Mucosa of stomach (tissue), 1 donor: ENCODE data around the gene CELA1.
"Not testable (repeated sequence)": the region's sequence is repeated elsewhere in the genome, so short reads cannot be mapped to it uniquely, and the experiment has no call there.

ENCODE experiments used
- H3K27me3 ChIP-seq: one replicate; pipeline ENCODE4 v1.7.0; 2013; ENCODE audit warnings: mild to moderate bottlenecking, low read length; ENCODE audit not compliant: control insufficient read depth, insufficient read depth
- H3K36me3 ChIP-seq: one replicate; pipeline ENCODE4 v1.7.0; 2013; ENCODE audit warnings: low read length; ENCODE audit not compliant: control insufficient read depth, insufficient read depth
- H3K4me1 ChIP-seq: one replicate; pipeline ENCODE4 v1.7.0; 2013; ENCODE audit warnings: mild to moderate bottlenecking, low read length; ENCODE audit not compliant: control insufficient read depth, insufficient read depth
- H3K4me3 ChIP-seq: one replicate; pipeline ENCODE4 v1.7.0; 2013; ENCODE audit warnings: low read length
- H3K9ac ChIP-seq: one replicate; pipeline ENCODE4 v1.7.0; 2013; ENCODE audit warnings: mild to moderate bottlenecking, low read length, moderate library complexity
- H3K9me3 ChIP-seq: one replicate; pipeline ENCODE4 v1.7.0; 2013; ENCODE audit warnings: mild to moderate bottlenecking, low read length, moderate library complexity; ENCODE audit not compliant: control insufficient read depth
- donor health status: Pancreatic carcinoma.

CELA1 gene

DNA sequence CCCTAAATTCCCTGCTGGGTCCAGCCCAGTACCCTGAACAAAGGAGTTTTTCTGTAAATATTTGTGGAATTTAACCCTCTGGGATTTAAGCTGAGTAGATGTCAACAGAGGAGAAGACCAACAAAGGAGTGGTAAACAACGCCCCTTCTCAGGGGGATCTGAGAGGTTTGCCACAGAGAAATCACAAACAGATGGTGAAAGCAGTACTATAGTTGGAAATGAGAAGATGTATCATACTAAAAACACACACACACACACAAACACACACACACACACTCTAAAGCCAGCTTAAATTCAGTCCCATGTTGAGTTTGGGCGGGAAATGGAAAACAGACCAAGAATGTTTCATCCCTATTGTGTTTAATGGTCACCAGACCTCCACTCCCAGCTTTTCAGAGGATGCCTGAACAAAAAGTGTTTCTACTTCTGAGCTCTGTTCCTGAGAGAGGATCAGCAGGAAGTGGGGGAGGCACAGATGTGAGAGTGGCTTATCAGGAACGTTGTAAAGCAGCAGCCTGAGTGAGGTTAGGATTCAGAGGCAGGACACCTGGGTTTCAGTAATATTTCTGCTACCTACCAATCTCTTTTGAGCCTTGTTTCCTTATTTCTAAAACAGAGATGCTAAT is 25.7 kb downstream of the CELA1 start:
- Histone ChIP-seq H3K9me3 (no peaks in the 10 kb centered on the region), H3K9ac (no peak overlapping the region), H3K36me3 (no peaks in the 10 kb centered on the region), H3K4me1 (peaks cover 26% of the 10 kb centered on the region), H3K4me3 (no peak overlapping the region), H3K27me3 (no peaks in the 10 kb centered on the region)

DNA sequence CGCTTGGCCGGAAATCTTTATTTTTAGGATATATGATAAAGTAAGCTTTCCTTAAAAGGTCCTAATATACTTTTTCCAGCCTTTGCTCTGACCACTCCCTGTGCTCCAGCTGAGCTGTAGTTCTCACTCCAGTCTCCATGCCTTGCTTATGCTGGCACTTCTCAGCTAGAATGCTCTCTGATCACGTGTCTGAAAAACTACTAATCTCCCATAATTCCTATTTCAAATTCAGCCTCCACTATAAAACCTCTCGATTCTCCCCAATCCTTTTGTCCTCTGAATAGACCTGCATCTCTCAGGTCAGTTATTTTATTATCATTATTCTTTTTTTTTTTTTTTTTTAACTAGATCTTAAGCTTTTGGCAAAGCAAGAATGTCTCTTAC is 26.2 kb downstream of the CELA1 start:
- no peaks in the 10 kb centered on the region for H3K9me3 ChIP-seq
- no peaks in the 10 kb centered on the region for H3K36me3 ChIP-seq
- peaks cover 26% of the 10 kb centered on the region for H3K4me1 ChIP-seq
- H3K27me3 ChIP-seq, result no peaks in the 10 kb centered on the region
- H3K4me3 ChIP-seq, result no peak overlapping the region
- no peak overlapping the region for H3K9ac ChIP-seq

DNA sequence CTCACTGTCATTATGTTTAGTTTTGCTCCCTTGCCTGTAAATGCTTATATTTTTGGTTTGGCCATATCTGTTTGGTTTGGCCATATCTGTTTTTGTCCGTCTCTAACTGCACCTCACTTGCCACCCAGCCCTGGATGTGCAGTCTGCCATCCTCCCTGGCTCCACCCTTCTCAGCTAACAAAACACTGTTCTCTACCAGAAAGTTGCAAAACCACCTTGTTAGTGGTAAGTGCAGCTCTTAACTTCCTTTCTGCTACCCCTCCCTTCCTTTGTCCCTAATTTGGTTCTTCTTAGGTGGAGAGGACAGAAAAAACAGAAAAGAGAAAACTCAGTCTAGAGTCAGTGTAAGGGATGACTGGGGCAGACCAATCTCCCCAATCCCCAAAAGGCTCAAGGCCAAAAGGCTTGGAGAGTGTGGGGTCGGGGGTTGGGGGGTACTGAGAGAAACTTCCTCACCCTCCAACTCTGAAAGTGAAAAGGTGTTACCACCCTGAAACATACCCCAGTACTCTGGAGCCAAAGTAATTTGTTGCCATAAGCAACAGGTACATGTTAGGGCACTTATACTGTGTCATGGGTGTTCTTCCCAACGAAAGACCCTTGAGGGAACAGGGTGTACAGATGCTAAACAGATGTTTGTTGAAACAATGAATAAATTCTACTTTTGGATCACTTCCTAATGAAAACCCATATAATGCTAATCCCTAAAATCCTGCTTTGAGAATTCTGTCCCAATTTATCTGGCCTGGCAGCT is 27.5 kb downstream of the CELA1 start:
- H3K9ac ChIP-seq, result no peak overlapping the region
- no peaks in the 10 kb centered on the region for H3K27me3 ChIP-seq
- no peaks in the 10 kb centered on the region for H3K36me3 ChIP-seq
- H3K4me1 ChIP-seq, result peaks cover 23% of the 10 kb centered on the region
- H3K9me3 ChIP-seq, result no peaks in the 10 kb centered on the region
- no peak overlapping the region for H3K4me3 ChIP-seq

DNA sequence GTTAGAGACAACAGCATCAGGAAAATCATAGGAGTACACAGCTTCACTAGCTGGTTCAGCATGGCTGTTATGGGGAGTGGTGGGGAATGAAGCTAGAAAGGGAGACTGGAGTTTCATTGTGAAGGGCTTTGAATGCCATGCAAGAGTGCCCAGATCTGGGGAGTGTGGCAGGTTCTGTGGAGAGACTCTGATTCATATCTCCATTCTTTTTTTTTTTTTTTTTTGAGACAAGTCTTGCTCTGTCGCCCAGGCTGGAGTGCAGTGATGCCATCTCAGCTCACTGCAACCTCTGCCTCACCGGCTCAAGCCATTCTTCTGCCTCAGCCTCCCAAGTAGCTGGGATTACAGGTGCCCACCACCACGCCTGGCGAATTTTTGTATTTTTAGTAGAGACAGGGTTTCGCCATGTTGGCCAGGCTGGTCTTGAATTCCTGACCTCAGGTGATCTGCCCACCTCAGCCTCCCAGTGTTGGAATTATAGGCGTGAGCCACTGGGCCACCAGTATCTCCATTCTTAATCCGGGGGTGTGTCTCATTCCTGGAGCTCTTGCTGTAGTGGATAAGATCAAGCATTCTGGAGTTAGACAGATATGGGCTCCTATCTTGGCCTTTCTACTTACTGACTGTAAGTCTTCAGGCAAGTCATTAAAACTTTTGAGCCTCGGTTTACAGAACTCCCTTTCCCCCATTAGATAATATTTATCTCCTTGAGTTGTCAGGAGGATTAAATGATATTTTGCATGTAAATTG is 28.2 kb downstream of the CELA1 start:
- not testable (repeated sequence) for H3K27me3 ChIP-seq, H3K9ac ChIP-seq, H3K36me3 ChIP-seq, H3K9me3 ChIP-seq, H3K4me3 ChIP-seq
- H3K4me1 ChIP-seq, result peaks cover 23% of the 10 kb centered on the region

DNA sequence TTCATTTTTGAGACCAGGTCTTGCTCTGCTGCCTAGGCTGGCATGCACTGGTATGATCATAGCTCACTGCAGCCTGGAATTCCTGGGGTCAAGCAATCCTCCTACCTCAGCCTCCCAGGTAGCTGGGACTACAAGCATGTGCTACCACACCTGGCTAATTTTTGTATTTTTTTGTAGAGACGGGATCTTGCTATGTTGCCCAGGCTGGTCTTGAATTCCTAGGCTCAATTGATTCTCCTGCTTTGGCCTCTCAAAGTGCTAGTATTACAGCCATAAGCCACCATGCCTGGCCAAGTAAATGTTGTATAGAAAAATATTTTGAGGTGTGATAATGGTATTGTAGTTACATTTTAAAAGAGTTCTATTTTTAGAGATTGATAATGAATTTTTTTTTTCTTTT is 35.1 kb downstream of the CELA1 start:
- Histone ChIP-seq H3K9me3 (no peaks in the 10 kb centered on the region), H3K36me3 (no peaks in the 10 kb centered on the region), H3K27me3 (no peaks in the 10 kb centered on the region), H3K4me1 (peaks cover 28% of the 10 kb centered on the region), H3K4me3 (no peak overlapping the region), H3K9ac (no peak overlapping the region)

DNA sequence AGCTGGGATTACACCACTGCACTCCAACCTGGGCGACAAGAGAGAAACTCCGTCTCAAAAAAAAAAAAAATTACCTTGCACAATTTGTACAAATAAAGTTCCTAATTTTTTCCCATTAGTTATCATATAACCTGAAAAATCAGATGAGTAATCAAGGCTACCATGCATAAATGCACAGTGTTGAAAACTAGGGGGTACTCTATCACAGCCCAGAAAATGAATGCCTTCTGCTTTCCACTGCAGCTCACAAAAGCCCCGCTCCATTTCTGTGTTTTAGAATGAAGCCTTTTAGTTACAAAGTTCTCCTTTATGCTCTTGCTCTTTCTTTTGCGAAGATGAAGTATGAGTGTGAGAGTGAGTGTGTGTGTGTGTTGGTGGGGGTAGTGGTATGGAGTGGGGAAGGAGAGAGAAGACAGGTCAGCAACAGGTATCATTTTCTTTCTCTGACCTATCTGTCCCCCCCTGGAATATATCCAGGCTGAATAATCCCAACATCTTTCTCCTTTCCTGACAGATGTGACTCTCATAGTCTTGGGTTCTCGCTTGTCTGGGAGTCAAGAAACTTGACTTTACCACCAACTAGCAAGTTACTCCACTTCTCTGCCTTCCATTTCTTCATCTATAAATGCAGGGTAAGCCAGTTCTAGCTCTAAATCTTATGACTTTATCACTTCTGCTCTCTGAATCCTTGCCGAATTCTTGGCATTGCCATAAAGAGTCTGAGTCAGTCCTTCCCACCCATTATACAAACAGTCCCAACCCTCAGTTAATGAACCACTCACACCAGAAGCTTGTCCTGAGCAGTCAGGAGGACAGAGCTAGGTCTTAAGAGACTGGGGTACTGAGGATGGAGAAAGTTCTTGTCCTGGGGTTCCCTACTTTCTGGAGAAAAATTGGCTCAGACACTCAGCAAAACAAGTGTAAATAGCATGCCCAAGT is 38.6 kb downstream of the CELA1 start:
- no peak overlapping the region for H3K4me3 ChIP-seq
- no peaks in the 10 kb centered on the region for H3K36me3 ChIP-seq
- no peaks in the 10 kb centered on the region for H3K9me3 ChIP-seq
- H3K9ac ChIP-seq, result peak overlapping the region; percentile 32
- peaks cover 28% of the 10 kb centered on the region for H3K4me1 ChIP-seq
- H3K27me3 ChIP-seq, result no peaks in the 10 kb centered on the region

DNA sequence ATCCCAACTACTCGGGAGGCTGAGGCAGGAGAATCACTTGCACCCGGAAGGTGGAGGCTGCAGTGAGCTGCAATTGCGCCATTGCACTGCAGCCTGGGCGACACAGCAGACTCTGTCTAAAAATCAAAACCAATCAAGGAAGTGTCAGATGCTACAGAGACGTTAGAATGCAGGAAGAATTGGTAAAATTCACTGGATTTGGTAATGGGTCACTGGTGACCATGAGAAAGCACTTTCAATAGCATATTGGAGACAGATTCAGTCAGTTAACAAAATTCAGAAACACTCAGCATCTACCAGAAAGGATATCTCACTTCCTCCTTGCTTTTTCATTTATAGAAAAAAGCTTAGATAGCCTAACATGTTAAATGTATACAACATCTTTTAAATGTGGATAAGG is 40.0 kb downstream of the CELA1 start:
- H3K9ac ChIP-seq, result no peak overlapping the region
- peaks cover 28% of the 10 kb centered on the region for H3K4me1 ChIP-seq
- no peaks in the 10 kb centered on the region for H3K9me3 ChIP-seq
- no peaks in the 10 kb centered on the region for H3K36me3 ChIP-seq
- H3K4me3 ChIP-seq, result no peak overlapping the region
- H3K27me3 ChIP-seq, result no peaks in the 10 kb centered on the region

DNA sequence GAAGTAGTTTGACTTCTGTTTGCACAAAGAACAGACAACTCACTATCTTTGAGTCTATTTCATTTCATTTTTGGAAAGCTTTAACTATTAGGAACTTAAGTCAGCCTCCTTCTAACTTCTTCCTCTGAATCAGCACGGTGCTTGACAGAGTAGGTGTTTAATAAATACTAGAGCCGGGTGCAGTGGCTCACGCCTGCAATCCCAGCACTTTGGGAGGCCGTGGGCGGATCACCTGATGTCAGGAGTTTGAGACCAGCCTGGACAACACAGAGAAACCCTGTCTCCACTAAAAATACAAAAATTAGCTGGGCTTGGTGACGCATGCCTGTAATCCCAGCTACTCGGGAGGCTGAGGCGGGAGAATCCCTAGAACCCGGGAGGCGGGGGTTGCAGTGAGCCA is 45.7 kb downstream of the CELA1 start:
- H3K36me3 ChIP-seq, H3K9me3 ChIP-seq, H3K4me1 ChIP-seq, H3K9ac ChIP-seq, H3K4me3 ChIP-seq, H3K27me3 ChIP-seq: not testable (repeated sequence)

DNA sequence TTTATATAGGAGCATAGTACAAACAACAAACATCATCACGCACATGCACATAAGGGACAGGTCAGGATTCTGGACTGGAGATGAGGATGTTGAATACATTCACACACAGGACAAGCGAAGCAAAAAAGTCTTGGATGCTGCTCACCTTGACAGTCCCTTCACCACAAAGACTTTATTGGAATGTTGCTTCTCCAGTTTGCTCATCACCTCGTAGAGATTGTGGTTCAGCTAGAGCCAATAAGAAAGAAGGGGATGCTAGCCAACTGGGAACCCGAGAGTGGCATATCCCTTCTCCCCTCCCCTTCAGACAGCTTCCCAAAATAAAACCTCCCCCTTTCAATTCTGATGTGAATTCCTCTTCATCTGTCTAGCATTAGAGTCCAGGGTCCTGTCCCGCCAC is 50.8 kb downstream of the CELA1 start:
- Histone ChIP-seq H3K9ac (no peak overlapping the region), H3K36me3 (no peaks in the 10 kb centered on the region), H3K27me3 (no peaks in the 10 kb centered on the region), H3K9me3 (no peaks in the 10 kb centered on the region), H3K4me1 (no peaks in the 10 kb centered on the region), H3K4me3 (no peak overlapping the region)

DNA sequence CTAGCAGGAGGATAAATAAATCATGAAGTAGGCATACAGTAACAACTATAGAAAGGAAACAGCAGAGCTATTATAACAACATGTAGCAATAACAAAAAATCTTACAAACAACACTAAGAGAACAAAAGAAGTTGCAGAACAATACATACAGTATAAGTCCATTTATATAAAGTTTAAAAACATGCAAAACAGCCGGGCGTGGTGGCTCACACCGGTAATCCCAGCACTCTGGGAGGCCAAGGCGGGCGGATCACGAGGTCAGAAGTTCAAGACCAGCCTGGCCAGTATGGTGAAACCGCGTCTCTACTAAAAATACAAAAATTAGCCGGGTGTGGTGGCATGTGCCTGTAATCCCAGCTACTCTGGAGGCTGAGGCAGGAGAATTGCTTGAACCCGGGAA is 52.4 kb downstream of the CELA1 start:
- H3K4me1 ChIP-seq, H3K9ac ChIP-seq, H3K27me3 ChIP-seq, H3K9me3 ChIP-seq, H3K4me3 ChIP-seq, H3K36me3 ChIP-seq: not testable (repeated sequence)

DNA sequence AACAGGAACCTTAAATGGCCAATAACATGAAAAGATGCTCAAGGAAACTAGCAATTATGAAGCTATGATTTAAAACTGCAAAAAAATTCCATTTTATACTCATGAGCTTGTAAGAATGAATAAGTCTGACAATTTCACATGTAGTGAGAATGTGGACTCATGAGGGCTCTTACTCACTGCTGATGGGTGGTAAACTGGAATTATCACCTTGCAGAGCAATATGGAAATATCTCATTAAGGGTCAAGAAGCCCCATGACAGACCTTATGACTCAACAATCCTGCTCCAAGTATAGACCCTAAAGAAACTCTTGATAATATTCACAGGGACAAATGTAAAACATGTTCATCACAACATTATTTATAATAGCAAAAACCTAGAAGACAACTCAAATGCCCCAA is 52.8 kb downstream of the CELA1 start:
- no peaks in the 10 kb centered on the region for H3K4me1 ChIP-seq
- no peak overlapping the region for H3K9ac ChIP-seq
- H3K27me3 ChIP-seq, result no peaks in the 10 kb centered on the region
- no peaks in the 10 kb centered on the region for H3K9me3 ChIP-seq
- no peaks in the 10 kb centered on the region for H3K36me3 ChIP-seq
- no peak overlapping the region for H3K4me3 ChIP-seq
